GM19438 (cell line): ENCODE data around the gene ZNF512B.
"Not testable (repeated sequence)": the region's sequence is repeated elsewhere in the genome, so short reads cannot be mapped to it uniquely, and the experiment has no call there.

Experiments used
- ATAC-seq: cut with Tn5 transposase; IDR thresholded peaks from one replicate; pipeline ENCODE4 v1.9.1; 2021; ENCODE audit warnings: low read depth; ENCODE audit not compliant: unreplicated experiment

Gene ZNF512B, protein sequence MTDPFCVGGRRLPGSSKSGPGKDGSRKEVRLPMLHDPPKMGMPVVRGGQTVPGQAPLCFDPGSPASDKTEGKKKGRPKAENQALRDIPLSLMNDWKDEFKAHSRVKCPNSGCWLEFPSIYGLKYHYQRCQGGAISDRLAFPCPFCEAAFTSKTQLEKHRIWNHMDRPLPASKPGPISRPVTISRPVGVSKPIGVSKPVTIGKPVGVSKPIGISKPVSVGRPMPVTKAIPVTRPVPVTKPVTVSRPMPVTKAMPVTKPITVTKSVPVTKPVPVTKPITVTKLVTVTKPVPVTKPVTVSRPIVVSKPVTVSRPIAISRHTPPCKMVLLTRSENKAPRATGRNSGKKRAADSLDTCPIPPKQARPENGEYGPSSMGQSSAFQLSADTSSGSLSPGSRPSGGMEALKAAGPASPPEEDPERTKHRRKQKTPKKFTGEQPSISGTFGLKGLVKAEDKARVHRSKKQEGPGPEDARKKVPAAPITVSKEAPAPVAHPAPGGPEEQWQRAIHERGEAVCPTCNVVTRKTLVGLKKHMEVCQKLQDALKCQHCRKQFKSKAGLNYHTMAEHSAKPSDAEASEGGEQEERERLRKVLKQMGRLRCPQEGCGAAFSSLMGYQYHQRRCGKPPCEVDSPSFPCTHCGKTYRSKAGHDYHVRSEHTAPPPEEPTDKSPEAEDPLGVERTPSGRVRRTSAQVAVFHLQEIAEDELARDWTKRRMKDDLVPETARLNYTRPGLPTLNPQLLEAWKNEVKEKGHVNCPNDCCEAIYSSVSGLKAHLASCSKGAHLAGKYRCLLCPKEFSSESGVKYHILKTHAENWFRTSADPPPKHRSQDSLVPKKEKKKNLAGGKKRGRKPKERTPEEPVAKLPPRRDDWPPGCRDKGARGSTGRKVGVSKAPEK

DNA sequence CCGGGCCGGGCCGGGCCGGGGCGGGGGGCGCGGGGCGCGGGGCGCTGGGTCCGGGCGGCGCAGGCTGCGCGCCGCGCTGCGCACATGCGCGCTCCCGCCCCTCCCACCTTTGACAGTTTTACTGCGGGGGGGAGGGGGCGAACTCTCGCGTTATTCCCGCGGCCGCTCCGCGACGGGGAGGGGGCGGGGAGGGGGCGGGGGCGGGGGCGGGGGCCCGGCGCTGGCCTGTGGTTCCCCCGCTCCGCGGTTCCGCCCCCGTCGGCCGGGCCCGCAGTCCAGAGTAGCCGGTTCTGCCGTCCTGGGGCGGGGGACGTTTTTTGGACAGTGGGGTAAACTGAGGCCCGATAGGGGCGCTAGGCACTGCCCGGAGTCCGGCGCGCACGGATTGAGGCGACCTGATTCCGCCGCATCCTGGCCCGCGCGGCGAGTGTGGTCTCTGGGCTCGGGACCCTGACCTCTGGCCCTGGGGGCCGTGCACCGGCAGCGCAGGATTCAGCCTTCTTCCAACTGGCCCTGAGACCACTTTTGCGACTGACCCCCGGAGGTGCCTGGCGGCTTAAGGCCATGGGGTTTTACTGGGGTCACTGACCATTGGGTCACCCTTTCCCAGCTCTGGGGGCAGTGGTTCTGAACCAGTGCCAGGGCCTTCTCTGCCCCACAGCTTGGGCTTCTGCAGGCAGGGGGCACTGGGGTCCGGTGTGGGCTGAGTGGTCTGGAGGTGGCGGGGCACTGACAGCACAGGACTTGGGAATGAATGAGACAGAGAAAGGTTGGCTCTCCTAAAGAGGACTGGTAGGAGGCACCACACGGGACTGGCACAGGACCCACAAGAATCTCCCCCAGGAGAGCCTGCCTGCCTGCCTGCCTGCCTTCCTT, at the start of gene ZNF512B:
ZNF512B (minus strand) TSS at position 93 of the 876 bp plus-strand sequence. CDS start 1,980 bp downstream, outside the sequence.
- ATAC-seq = no peak

DNA sequence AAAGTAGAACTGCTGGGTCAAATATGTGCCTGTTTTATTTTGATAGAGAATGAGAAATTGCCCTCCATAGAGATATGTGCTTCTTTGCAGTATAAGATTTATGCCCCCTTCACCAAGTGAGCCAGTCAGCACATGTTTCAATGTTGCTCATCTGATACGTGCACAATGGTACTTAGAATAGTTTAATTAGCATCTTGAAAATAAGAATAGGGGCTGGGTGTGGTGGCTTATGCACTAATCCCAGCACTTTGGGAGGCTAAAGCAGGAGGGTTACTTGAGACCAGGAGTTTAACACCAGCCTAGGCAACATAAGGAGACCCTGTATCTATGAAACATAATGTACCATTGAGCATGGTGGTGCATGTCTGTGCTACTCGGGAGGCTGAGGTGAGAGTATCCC, 45.9 kb upstream of the ZNF512B start:
- no peak for ATAC-seq

DNA sequence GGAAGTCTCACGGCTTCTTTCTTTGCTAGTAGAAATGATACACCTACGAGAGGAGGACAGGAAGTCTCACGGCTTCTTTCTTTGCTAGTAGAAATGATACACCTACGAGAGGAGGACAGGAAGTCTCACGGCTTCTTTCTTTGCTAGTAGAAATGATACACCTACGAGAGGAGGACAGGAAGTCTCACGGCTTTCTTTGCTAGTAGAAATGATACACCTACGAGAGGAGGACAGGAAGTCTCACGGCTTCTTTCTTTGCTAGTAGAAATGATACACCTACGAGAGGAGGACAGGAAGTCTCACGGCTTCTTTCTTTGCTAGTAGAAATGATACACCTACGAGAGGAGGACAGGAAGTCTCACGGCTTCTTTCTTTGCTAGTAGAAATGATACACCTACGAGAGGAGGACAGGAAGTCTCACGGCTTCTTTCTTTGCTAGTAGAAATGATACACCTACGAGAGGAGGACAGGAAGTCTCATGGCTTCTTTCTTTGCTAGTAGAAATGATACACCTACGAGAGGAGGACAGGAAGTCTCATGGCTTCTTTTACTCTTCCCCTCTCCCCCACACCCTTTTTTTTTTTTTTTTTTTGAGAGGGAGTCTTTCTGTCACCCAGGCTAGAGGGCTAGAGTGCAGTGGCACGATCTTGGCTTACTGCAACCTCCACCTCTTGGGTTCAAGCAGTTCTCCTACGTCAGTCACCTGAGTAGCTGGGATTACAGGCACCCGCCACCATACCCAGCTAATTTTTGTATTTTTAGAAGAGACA, 42.8 kb upstream of the ZNF512B start:
- ATAC-seq = not testable (repeated sequence)

DNA sequence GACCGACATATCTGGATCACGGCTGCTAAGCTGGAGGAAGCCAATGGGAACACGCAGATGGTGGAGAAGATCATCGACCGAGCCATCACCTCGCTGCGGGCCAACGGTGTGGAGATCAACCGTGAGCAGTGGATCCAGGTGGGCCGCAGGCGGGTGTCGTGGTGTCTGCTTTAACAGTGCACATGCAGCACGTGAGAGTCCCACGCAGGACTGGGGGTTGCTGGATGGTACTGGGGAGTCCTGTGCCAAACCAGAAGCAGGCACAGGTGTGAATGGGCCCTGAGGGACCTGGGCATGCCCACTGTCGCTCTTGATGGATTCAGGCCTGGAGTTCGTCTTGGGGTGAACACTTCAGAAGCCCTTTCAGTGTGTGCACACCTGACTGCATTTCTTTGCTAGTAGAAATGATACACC, 41.6 kb upstream of the ZNF512B start:
- no peak for ATAC-seq

DNA sequence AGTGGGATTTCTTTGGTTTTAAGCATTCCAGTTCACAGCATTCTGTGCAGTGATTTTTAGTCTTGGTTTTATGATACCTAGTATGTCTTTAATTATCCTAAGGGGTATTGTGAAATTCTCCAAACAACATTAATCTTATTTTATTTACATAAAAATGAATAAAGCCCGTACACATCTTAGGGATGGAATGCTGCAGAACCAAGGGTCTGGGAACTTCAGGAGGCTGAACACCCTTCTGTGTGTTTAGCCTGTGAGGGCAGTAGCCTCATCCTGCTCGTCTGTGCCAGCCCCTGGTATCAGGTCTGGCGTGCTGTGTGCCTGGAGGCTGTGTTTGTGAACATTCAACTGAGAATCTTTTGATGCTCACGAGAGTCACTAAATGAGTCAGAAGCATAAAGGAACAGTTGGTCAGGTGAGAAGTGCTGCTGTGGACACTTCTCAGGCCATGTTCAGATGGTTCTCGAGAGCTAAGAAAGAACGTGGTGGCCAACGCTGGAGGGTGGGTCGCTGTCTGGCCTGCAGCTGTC, 41.0 kb upstream of the ZNF512B start:
- no peak for ATAC-seq

DNA sequence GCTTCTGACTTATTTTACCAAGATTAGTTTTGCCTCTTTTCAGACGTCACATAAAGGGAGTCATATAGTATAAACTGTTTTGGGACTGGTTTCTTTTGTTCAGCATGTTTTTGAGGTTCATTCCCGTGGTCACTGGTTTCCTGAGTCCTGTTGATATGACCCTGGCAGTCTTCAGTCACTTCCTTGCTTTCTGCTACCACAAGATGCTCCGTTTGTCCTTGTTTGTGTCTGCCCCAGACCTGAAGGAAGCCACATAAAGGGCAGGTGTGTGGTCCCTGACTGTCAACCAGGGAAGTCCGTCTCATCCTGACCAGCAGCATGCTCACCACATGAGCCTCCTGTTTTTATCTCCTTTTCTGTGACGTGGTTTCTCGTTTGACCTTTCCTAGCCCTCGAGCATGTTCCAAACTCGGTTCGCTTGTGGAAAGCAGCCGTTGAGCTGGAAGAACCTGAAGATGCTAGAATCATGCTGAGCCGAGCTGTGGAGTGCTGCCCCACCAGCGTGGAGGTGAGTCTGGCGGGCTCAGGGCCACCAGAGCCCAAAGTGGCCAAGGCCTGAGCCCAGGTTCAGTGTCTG, 40.2 kb upstream of the ZNF512B start:
- no peak for ATAC-seq

DNA sequence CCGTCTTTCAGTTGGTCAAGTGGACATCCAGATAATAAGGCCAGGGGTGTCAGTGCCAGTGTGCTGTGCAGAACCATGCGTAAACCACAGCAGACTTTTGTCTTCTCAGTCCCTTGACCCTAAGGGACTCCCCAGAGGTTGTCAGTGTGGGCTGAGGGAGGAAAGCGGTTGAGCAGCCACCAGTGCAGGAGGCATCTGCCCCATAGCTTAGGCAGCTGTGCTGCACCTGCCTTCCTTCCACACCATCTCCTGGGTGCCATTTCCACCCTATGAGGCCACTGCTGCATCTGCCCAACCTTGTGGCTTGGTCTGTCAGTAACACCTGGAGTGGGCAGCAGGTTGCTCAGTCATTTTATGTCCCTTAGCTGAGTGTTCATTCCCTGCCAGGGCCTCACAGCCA, 37.2 kb upstream of the ZNF512B start:
- no peak for ATAC-seq

DNA sequence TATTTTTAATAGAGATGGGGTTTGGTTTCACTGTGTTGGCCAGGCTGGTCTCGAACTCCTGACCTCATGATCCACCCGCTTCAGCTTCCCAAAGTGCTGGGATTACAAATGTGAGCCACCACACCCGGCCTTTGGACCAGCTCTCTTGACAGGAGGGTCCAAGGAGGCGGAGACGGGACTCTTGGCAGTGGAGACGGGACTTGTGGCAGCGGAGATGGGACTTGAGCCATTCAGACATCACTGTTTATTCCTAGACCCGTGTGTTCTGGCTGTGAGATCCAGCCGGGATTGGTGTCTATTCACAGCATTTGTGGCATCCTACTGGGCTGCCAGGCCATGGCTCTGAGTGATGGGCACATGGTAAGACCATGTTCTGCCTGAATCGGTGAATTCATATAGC, 36.8 kb upstream of the ZNF512B start:
- no peak for ATAC-seq

DNA sequence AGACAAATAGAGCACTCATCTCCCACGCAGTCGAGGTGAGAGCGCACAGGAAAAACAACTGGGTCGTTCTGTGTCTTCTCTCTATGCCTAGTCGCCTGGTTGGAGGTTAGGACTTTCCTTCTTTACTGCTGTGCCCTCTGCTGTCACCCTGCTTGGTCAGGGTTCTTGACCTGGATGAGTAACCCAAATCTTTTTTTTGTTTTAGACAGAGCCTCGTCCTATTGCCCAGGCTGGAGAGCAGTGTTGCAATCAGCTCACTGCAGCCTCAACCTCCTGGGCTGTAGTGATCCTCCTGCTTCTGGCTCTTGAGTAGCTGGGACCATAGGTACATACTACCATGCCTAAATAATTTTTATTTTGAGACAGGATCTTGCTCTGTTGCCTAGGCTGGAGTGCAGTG, 35.7 kb upstream of the ZNF512B start:
- no peak for ATAC-seq

DNA sequence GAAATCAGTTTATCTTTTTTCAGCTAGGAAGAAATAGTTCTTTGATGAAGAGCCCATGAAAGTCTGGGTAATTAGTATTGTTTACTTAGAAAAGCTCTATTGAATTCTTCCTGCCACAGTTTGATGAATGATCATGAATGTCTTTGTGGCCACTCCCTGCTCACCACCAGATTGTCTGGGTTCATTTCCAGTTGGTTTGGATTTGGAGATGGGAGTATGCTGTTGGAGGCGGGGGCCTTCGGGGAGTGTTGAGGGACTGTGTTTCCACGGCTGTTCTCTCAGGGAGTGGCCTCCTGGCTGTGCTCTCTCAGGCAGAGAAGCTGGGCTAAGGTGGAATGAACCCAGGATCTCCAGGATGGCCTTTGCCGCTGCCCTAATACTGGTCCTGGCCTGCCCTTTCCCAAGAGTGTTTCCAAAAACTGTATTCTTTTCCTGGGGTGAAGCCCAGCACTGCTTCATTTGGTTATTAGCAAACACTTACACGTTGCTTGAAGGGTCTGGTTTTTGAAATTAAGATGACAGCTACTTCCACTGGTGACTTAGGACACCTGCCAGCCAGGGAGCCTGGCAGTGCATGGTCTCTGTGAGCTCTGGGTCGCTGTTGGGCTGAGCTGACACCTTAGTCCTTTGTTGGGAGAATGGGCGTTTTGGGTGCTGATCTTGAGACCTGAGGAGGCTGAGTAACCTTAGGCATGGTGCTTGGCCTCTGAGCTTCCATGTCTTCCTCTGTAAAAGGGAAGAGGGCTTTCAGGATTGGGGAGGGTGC, 34.4 kb upstream of the ZNF512B start:
- no peak for ATAC-seq

DNA sequence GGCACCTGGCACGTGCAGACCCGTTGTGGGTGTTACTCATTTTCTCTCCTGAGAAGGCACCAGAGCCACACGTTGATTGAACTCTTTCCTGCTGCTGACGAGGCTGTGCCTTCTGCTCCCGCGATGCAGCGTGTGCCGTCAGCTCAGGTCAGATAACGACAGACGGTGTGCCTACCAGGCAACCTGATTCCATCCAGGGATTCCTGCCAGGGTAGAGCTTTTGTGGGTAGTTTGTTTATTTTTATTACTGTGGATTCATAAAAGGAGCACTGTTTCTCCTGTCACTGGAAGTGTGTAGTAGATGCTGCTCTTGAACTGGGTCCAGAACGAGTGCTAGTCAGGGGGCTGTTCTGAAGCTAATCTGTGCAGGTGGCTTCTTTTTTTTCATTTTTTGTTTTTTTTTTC, 31.9 kb upstream of the ZNF512B start:
- ATAC-seq = no peak

DNA sequence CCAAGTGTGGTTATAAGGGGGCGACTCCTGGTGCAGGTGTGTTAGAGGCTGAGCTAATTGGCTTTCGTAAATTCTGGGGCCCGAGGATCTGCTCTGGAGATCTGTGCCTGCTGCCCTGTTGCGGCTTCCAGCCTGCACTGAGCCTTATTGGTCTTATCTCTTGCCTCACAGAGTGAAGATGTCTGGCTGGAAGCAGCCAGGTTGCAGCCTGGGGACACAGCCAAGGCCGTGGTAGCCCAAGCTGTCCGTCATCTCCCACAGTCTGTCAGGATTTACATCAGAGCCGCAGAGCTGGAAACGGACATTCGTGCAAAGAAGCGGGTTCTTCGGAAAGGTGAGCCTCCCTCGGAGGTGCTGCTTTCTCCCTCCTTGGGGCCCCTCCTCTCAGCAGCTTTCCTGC, 31.2 kb upstream of the ZNF512B start:
- no peak for ATAC-seq

DNA sequence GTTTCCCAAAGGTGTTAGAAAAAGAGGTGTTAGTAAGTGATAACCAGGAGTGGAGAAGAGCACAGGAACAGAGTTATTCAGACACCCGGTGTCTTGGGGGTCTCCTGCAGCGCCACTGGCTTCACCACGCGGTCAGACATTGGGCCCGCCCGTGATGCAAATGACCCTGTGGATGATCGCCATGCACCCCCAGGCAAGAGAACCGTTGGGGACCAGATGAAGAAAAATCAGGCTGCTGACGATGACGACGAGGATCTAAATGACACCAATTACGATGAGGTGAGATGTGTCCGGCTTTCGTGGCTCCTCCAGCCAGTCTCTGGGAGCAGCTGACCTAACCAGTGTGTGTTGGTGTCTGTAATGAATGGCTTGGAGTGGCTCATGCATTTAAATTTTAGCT, 13.2 kb upstream of the ZNF512B start:
- no peak for ATAC-seq

DNA sequence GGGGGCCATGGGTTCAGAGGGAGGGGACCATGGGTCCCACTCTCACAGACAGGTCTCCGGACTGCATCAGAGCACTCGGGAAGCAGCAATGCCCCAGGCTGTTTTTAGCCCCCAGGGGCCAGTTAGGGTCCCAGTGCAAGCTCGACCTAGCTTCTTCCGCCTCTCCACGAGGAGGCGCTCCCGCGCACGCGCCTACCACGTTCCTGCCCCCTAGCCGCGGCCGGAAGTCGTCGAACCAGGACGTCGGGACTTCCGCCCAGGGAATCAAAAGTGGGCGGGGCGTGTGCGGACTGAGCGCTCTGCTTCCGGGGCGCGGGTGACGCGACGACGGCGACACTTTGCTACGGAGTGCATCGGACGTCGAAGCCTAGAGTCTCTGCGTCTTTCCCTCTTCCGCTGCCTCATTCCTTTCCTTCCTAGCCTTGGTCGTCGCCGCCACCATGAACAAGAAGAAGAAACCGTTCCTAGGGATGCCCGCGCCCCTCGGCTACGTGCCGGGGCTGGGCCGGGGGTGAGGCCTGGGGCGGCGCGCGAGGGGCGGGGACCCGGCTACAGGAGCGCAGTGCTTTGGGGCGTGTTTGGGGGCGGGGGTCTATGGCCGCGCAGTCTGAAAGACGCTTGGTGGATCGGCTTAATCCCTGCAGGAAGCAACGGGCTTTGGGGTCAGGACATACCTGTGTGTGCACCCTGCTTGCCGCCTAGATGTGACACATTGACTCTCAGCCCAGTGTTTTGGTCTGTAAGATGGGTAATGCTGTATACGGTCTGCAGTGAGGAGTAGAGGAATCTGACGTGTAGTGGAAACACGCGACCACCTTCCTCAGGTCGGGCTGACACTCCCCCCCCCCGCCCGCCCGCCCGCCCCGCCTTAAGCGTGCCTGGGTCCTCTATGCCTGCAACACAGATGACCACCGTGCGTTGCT, 11.3 kb upstream of the ZNF512B start, which contains the start of gene PRPF6:
PRPF6 (plus strand) TSS at position 327 of the 923 bp plus-strand sequence; CDS start at position 441, 114 bp downstream.
- ATAC-seq = peak; percentile 46

DNA sequence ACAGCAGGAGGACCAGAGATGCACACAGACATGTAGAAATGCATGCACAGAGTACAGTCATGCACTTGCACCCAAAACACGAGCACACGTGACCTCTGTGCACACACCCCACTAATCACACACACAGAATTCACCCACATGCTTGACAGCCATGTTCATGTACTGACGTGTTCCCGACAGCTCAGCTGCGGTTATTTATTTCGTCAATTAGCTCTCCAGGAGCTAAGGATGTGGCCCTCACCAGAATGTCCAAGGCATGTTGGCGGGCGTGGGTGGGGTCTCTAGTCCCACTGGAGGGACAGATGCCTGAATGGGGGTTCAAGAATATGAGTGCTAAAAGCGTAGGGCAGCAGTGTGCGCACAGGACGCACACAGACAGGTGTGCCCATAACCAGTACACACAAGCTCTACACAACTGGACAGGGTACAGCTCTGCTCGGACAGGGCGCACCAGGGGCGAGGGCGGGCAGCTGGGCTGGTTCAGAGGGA, 10.6 kb upstream of the ZNF512B start:
- ATAC-seq = peak; percentile 2

DNA sequence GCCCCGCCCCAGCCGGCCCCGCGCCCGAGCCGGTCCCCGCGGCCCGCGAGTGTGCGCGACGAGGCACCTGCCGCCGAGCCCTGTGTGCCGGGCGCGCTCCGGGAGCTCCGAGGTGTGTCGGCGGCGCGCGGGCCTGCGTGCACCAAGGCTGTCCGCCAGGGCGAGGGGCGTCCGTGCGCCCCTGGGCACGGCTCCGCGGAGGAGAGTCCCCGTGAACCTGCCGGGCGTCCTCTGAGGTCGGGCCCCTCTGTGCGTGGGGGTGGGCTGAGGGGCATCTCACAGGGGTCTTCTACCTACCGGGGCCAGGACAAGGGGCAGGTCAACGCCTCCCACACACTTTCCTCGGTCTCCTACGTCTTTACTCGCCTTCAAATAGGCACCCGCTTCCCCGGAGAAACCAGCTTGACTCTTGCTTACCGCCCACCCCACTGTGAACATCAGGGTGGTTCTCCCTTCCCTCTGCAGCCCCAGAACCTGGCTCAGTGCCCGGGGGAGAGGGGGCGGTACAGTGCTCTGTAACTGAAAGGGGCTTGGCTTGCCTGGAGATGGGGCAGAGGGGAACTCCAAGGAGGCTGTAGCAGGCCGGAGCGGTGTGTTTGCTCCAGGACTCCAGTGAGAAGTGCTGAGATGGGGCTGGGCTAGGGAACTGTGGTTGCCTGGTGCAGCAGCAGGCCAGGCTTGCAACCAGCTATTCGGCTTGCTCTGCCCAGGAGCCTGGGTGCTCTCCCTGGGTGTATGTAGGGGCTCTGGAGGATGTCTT, 10.0 kb upstream of the ZNF512B start, which contains the start of gene SAMD10:
SAMD10 (minus strand) TSS at position 86 of the 760 bp plus-strand sequence. CDS start 175 bp downstream, outside the sequence.
- no peak for ATAC-seq
